Prostate gland (tissue), 2 donors: Measurements from ENCODE around the gene LIN9. TPM values are rescaled to one million over a fixed set of nuclear protein-coding genes. Genes with fewer than 3 reads are reported as not detected.

ENCODE experiments used
- DNase-seq: peaks from one replicate; pipeline ENCODE4 v3.0.0-alpha.2; 2019; ENCODE audit warnings: low spot score
- H3K27ac ChIP-seq, 2 donors: fragments of 200-600 bp; sonication (generic); 2 replicates each; pipeline ENCODE4 v1.5.1; 2017 to 2019
- H3K27me3 ChIP-seq: fragments of 200-600 bp; sonication (generic); replicated peaks from 2 replicates; pipeline ENCODE4 v1.5.1; 2019; ENCODE audit not compliant: insufficient read depth
- H3K36me3 ChIP-seq, 2 donors: fragments of 200-600 bp; sonication (generic); 1 replicate in 1 of 2; 2 replicates in 1 of 2; pipeline versions ENCODE4 v1.5.1 to v1.8.1; 2017 to 2019
- H3K4me1 ChIP-seq: fragments of 200-600 bp; sonication (generic); replicated peaks from 2 replicates; pipeline ENCODE4 v1.5.1; 2019
- H3K4me3 ChIP-seq, 2 donors: fragments of 200-600 bp; sonication (generic); 2 replicates each; pipeline ENCODE4 v1.5.1; 2017 to 2019
- H3K9me3 ChIP-seq: fragments of 200-600 bp; sonication (generic); 2 replicates; pipeline ENCODE4 v1.5.1; 2017
- CTCF ChIP-seq, 4 experiments: fragments of 200-600 bp in 2 of 4; fragments of 450-650 bp in 2 of 4; sonication (generic) in 2 of 4; IDR thresholded peaks; 1 replicate in 3 of 4; 2 replicates in 1 of 4; pipeline ENCODE4 v1.5.1; 2016 to 2019; ENCODE audit warnings: antibody characterized with exemption in 4 of 4, mild to moderate bottlenecking in 2 of 4, moderate library complexity in 2 of 4
- POLR2A ChIP-seq: fragments of 450-650 bp; IDR thresholded peaks from one replicate; pipeline ENCODE4 v1.6.1; 2016; ENCODE audit warnings: antibody characterized with exemption, mild to moderate bottlenecking
- POLR2AphosphoS5 ChIP-seq: sonication (generic); formaldehyde crosslinking; IDR thresholded peaks from one replicate; pipeline ENCODE4 v1.6.1; 2017; ENCODE audit warnings: antibody characterized with exemption
- WGBS: methylation state at CpG from one replicate; pipeline ENCODE4 v1.1.5; 2018; 5-methylcytosine and 5-hydroxymethylcytosine counted together
- intact Hi-C: fragments of 100-400 bp; cut with DNase I; formaldehyde crosslinking; loops from one replicate; pipeline ENCODE4 v1.14.2; 2022
- total RNA-seq, 2 donors: library from RNA; depleted of rRNA; stranded (reverse); fragments of >200 nt; gene quantifications; one replicate each; pipeline ENCODE4 v1.1.0, GENCODE V29; 2016

LIN9 gene
- total RNA-seq, 2 donors from 2014 or later = 3.9 to 8.0 TPM

GRCh38 chr1:226296911-226297310 lies 12.1 kb downstream of the LIN9 start:
- Histone ChIP-seq H3K27ac (no peak overlapping the region), H3K9me3 (no peaks in the 10 kb centered on the region), H3K27me3 (no peaks in the 10 kb centered on the region), H3K4me1 (no peaks in the 10 kb centered on the region), H3K4me3 (no peak overlapping the region), H3K36me3 (no peaks in the 10 kb centered on the region)
- 94% methylated on average over 5 of the region's 5 CpGs for WGBS
- intact Hi-C loops = no loop called here
- TF ChIP-seq POLR2AphosphoS5 = no peak
- no peak for TF ChIP-seq POLR2A
- no peak for TF ChIP-seq CTCF (IDR thresholded peaks at IDR 0.05)
- DNase-seq = no peak

- Histone ChIP-seq H3K4me3 (no peak overlapping the region), H3K4me1 (no peaks in the 10 kb centered on the region), H3K27me3 (no peaks in the 10 kb centered on the region), H3K9me3 (no peaks in the 10 kb centered on the region), H3K36me3 (no peaks in the 10 kb centered on the region), H3K27ac (no peak overlapping the region)
- DNase-seq = no peak
- WGBS = 72% methylated on average over 4 of the region's 4 CpGs
- intact Hi-C loops = no loop called here
- TF ChIP-seq CTCF (IDR thresholded peaks at IDR 0.05) (no peak), POLR2A (no peak), POLR2AphosphoS5 (no peak)
Measured at GRCh38 chr1:226293553-226293920, 15.4 kb downstream of the LIN9 start.

GRCh38 chr1:226292874-226293552 lies 16.0 kb downstream of the LIN9 start:
- DNase-seq = no peak
- no peak overlapping the region for H3K4me3 ChIP-seq
- H3K36me3 ChIP-seq = no peaks in the 10 kb centered on the region
- no peaks in the 10 kb centered on the region for H3K9me3 ChIP-seq
- no peaks in the 10 kb centered on the region for H3K4me1 ChIP-seq
- WGBS = 77% methylated on average over 2 of the region's 2 CpGs
- no peaks in the 10 kb centered on the region for H3K27me3 ChIP-seq
- intact Hi-C loops = no loop called here
- TF ChIP-seq POLR2A = no peak
- no peak for TF ChIP-seq POLR2AphosphoS5
- TF ChIP-seq CTCF (IDR thresholded peaks at IDR 0.05) = no peak
- no peak overlapping the region for H3K27ac ChIP-seq

GRCh38 chr1:226287587-226287986 lies 21.4 kb downstream of the LIN9 start:
- Histone ChIP-seq H3K27ac (no peak overlapping the region), H3K36me3 (no peaks in the 10 kb centered on the region), H3K4me3 (no peak overlapping the region), H3K9me3 (no peaks in the 10 kb centered on the region), H3K27me3 (no peaks in the 10 kb centered on the region), H3K4me1 (no peaks in the 10 kb centered on the region)
- intact Hi-C loops = no loop called here
- DNase-seq = no peak
- 64% methylated on average over 4 of the region's 4 CpGs for WGBS
- no peak for TF ChIP-seq POLR2A
- no peak for TF ChIP-seq CTCF (IDR thresholded peaks at IDR 0.05)
- no peak for TF ChIP-seq POLR2AphosphoS5

GRCh38 chr1:226281058-226281457 lies 27.9 kb downstream of the LIN9 start:
- no peak overlapping the region for H3K4me3 ChIP-seq
- no peaks in the 10 kb centered on the region for H3K36me3 ChIP-seq
- no peak for DNase-seq
- intact Hi-C loops = no loop called here
- no peaks in the 10 kb centered on the region for H3K9me3 ChIP-seq
- no peak overlapping the region for H3K27ac ChIP-seq
- no peaks in the 10 kb centered on the region for H3K27me3 ChIP-seq
- no peaks in the 10 kb centered on the region for H3K4me1 ChIP-seq
- WGBS = 93% methylated on average over 1 of the region's 1 CpG
- TF ChIP-seq POLR2AphosphoS5 = no peak
- TF ChIP-seq POLR2A = no peak
- TF ChIP-seq CTCF (IDR thresholded peaks at IDR 0.05) = no peak
